ENCODE data around the gene TUFM.

- TF ChIP-seq CTCF (IDR thresholded peaks at IDR 0.05) = no peak
- TF ChIP-seq POLR2A (IDR thresholded peaks at IDR 0.05) = no peak
Observed at GRCh38 chr16:28880589-28880915, 34.4 kb upstream of the TUFM start.
